ENCODE measurements around the gene RC3H2. TPM values are rescaled to one million over a fixed set of nuclear protein-coding genes. Genes with fewer than 3 reads are reported as not detected.
"Not testable (repeated sequence)": the region's sequence is repeated elsewhere in the genome, so short reads cannot be mapped to it uniquely, and the experiment has no call there.

Gene RC3H2
- total RNA-seq, 1 donor from 2014 or later: 66.8 TPM

GRCh38 chr9:122816163-122816867 is 88.8 kb downstream of the RC3H2 start:
- H3K9me3 Mint-ChIP-seq (ENCODE audit: unreplicated experiment): no peaks in the 10 kb centered on the region
- peaks cover 4% of the 10 kb centered on the region for H3K36me3 Mint-ChIP-seq (ENCODE audit: low read depth, unreplicated experiment)
- peak overlapping the region; percentile 91 for H3K27ac Mint-ChIP-seq (ENCODE audit: unreplicated experiment)
- no peak for TF ChIP-seq CTCF (IDR thresholded peaks at IDR 0.05; ENCODE audit: unreplicated experiment)
- peaks cover 40% of the 10 kb centered on the region for H3K4me1 Mint-ChIP-seq (ENCODE audit: unreplicated experiment)
- peak; percentile 72 for DNase-seq (ENCODE audit: low spot score)
- H3K4me3 Mint-ChIP-seq (ENCODE audit: unreplicated experiment): no peak overlapping the region
- peaks cover 6% of the 10 kb centered on the region for H3K27me3 Mint-ChIP-seq (ENCODE audit: unreplicated experiment)

- Mint-ChIP-seq H3K36me3 (ENCODE audit: low read depth, unreplicated experiment) (no peaks in the 10 kb centered on the region), H3K4me3 (ENCODE audit: unreplicated experiment) (no peak overlapping the region), H3K27ac (ENCODE audit: unreplicated experiment) (peak overlapping the region; percentile 91), H3K27me3 (ENCODE audit: unreplicated experiment) (peaks cover 6% of the 10 kb centered on the region), H3K4me1 (ENCODE audit: unreplicated experiment) (peaks cover 37% of the 10 kb centered on the region), H3K9me3 (ENCODE audit: unreplicated experiment) (no peaks in the 10 kb centered on the region)
- no peak for DNase-seq (ENCODE audit: low spot score)
- no peak for TF ChIP-seq CTCF (IDR thresholded peaks at IDR 0.05; ENCODE audit: unreplicated experiment)
Measured at GRCh38 chr9:122815544-122815943, 89.6 kb downstream of the RC3H2 start.

- Mint-ChIP-seq H3K4me1 (ENCODE audit: unreplicated experiment) (peaks cover 32% of the 10 kb centered on the region), H3K27ac (ENCODE audit: unreplicated experiment) (no peak overlapping the region)
Measured at GRCh38 chr9:122814545-122814944, 90.6 kb downstream of the RC3H2 start.

GRCh38 chr9:122812736-122813135 is 92.4 kb downstream of the RC3H2 start:
- H3K27ac Mint-ChIP-seq (ENCODE audit: unreplicated experiment): no peak overlapping the region
- TF ChIP-seq CTCF (IDR thresholded peaks at IDR 0.05; ENCODE audit: unreplicated experiment): no peak
- no peaks in the 10 kb centered on the region for H3K36me3 Mint-ChIP-seq (ENCODE audit: low read depth, unreplicated experiment)
- no peak for DNase-seq (ENCODE audit: low spot score)
- H3K9me3 Mint-ChIP-seq (ENCODE audit: unreplicated experiment): no peaks in the 10 kb centered on the region
- H3K4me1 Mint-ChIP-seq (ENCODE audit: unreplicated experiment): peaks cover 31% of the 10 kb centered on the region
- no peak overlapping the region for H3K4me3 Mint-ChIP-seq (ENCODE audit: unreplicated experiment)
- peaks cover 13% of the 10 kb centered on the region for H3K27me3 Mint-ChIP-seq (ENCODE audit: unreplicated experiment)

More at GRCh38 chr9:122814545-122814944, 90.6 kb downstream of the RC3H2 start:
- no peaks in the 10 kb centered on the region for H3K36me3 Mint-ChIP-seq (ENCODE audit: low read depth, unreplicated experiment)
- DNase-seq (ENCODE audit: low spot score): no peak
- H3K4me3 Mint-ChIP-seq (ENCODE audit: unreplicated experiment): no peak overlapping the region
- no peak for TF ChIP-seq CTCF (IDR thresholded peaks at IDR 0.05; ENCODE audit: unreplicated experiment)
- no peaks in the 10 kb centered on the region for H3K9me3 Mint-ChIP-seq (ENCODE audit: unreplicated experiment)
- H3K27me3 Mint-ChIP-seq (ENCODE audit: unreplicated experiment): peaks cover 9% of the 10 kb centered on the region

- H3K9me3 Mint-ChIP-seq (ENCODE audit: unreplicated experiment): no peaks in the 10 kb centered on the region
- peak; percentile 86 for TF ChIP-seq CTCF (IDR thresholded peaks at IDR 0.05; ENCODE audit: unreplicated experiment)
- no peak overlapping the region for H3K27ac Mint-ChIP-seq (ENCODE audit: unreplicated experiment)
Measured at GRCh38 chr9:122810306-122810946, 94.7 kb downstream of the RC3H2 start.

GRCh38 chr9:122809261-122809660 is 95.9 kb downstream of the RC3H2 start:
- H3K9me3 Mint-ChIP-seq (ENCODE audit: unreplicated experiment); H3K4me1 Mint-ChIP-seq (ENCODE audit: unreplicated experiment); H3K27ac Mint-ChIP-seq (ENCODE audit: unreplicated experiment); H3K4me3 Mint-ChIP-seq (ENCODE audit: unreplicated experiment); H3K27me3 Mint-ChIP-seq (ENCODE audit: unreplicated experiment); DNase-seq (ENCODE audit: low spot score): not testable (repeated sequence)
- H3K36me3 Mint-ChIP-seq (ENCODE audit: low read depth, unreplicated experiment): peaks cover 14% of the 10 kb centered on the region

More at GRCh38 chr9:122810306-122810946, 94.7 kb downstream of the RC3H2 start:
- H3K27me3 Mint-ChIP-seq (ENCODE audit: unreplicated experiment): peaks cover 11% of the 10 kb centered on the region
- H3K4me1 Mint-ChIP-seq (ENCODE audit: unreplicated experiment): peaks cover 16% of the 10 kb centered on the region
- DNase-seq (ENCODE audit: low spot score): peak; percentile 71
- H3K36me3 Mint-ChIP-seq (ENCODE audit: low read depth, unreplicated experiment): peaks cover 8% of the 10 kb centered on the region
- no peak overlapping the region for H3K4me3 Mint-ChIP-seq (ENCODE audit: unreplicated experiment)
